Kidney epithelial cell (primary cell): ENCODE data around the gene GNAZ. TPM values are rescaled to one million over a fixed set of nuclear protein-coding genes. Genes with fewer than 3 reads are reported as not detected.

Experiments used
- DNase-seq: peaks from one replicate; pipeline ENCODE4 v3.0.0-alpha.2; 2010; ENCODE audit warnings: low read depth
- H3K27me3 ChIP-seq: 2 replicates; pipeline ENCODE4 v1.6.0; 2011; ENCODE audit warnings: low read length; ENCODE audit not compliant: control insufficient read depth, insufficient read depth
- H3K36me3 ChIP-seq: 2 replicates; pipeline ENCODE4 v1.5.1; 2011; ENCODE audit warnings: low read length; ENCODE audit not compliant: control insufficient read depth, insufficient read depth
- H3K4me3 ChIP-seq: 2 replicates; pipeline ENCODE4 v1.5.1; 2011; ENCODE audit warnings: low read depth, mild to moderate bottlenecking, control low read depth, low read length
- CTCF ChIP-seq: IDR thresholded peaks from 2 replicates; pipeline ENCODE4 v1.5.1; 2011; ENCODE audit warnings: mild to moderate bottlenecking, moderate library complexity, low read length, control low read depth, inconsistent platforms; ENCODE audit not compliant: insufficient read depth, poor library complexity, severe bottlenecking
- total RNA-seq: library from RNA; depleted of rRNA; stranded (reverse); fragments of >200 nt; gene quantifications from 2 replicates; pipeline ENCODE4 v1.2.3, GENCODE V29; 2015

Gene GNAZ
- total RNA-seq, 1 donor from 2014 or later = 9.2 TPM

DNA sequence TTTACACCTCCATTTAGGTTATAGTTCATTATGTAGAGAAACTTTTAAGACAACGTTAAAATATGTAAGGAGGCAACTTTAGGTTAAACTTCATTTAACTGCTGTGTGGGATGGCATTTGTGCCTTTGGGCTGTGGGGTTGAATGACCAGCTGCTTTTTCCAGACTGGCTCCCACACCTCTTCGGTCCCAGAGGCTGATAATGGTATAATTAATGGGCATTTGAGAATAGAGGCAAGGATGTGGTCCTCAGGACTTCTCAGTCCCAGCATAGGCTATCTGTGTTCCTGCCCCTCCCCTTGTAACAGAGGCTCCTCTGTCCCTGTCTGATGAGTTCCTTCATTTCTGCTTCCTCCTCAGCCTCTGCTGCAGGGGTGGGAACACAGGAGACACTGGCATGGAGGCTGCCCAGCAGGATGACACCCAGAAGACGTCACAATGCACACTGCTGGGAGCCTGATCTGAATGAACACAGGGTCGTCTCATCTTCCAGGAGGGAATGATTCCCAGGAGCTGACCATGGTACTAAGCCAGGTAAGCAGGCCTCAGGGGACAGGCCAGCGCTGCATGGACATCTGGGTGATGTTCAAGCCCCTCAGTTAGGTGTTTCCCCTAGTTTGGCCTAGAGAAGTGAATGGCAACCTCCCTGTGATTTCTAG is 17.1 kb upstream of the GNAZ start:
- TF ChIP-seq CTCF = no peak
- Histone ChIP-seq H3K27me3 (no peaks in the 10 kb centered on the region), H3K36me3 (no peaks in the 10 kb centered on the region), H3K4me3 (no peak overlapping the region)
- no peak for DNase-seq

DNA sequence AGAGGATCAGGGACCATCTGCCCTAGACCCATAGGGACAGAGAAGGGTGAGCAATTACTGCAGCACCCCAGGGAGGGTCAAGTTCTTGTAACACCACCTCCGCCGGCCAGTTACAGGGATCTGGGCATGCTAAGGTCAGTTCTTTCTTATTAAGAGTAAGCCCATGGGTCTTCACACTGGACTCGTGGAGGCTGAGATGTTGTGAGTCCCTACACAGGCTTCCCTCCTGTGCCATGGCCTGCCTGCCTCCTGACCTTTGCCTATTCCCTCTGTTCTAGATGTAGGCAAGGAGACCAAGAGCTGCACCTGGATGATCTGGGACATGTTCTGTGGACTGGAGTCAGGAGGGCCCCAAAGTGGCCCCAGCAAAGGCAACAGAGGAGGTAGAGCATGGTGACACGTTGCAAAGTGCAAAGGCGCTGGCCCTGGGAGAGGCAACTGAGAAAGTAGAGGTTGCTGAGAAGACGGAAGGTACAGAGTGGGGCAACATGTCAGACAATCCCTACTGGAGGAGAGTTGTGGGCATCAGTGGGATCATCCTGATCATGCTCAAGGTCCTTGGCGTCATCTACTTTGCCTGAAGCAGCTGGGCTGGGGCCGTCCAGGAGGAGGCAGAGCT is 16.3 kb upstream of the GNAZ start:
- no peak for TF ChIP-seq CTCF
- Histone ChIP-seq H3K27me3 (no peaks in the 10 kb centered on the region), H3K36me3 (no peaks in the 10 kb centered on the region), H3K4me3 (no peak overlapping the region)
- no peak for DNase-seq

DNA sequence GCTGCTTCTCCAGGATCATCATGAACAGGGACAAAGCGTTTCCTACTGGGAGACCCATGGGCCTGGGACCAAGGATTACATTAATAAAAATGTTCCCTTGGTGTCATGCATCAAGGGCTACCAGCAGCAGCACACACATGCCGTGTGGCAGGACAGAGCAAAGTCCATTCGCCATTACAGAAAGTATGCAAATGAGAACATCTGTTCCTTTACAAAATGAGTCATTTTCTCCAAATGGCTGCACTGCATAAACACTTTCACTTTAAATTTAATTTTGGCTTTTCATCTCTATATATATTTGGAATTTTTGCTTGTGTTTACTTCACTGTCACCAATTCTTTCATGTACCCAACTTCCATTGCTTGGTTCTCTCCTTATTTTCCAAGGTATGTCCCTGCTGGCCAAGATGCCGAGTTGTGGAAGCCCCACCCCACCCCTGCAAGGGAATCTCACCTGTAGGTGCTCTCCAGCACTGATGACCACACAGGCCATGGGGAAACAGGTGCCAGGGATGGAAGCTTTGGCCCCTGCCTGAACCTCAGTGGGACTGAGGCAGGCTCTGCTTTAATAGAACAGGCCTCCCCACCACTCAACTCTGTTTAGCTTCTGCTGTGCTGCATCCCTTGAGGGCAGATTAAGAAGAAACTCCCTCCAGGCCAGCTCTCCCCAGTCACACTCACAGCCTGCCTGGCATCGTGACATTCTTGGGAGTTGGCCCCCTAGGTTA is 15.6 kb upstream of the GNAZ start:
- Histone ChIP-seq H3K36me3 (no peaks in the 10 kb centered on the region), H3K27me3 (no peaks in the 10 kb centered on the region), H3K4me3 (no peak overlapping the region)
- TF ChIP-seq CTCF = no peak
- DNase-seq = no peak

- DNase-seq = no peak
- Histone ChIP-seq H3K4me3 (no peak overlapping the region), H3K27me3 (no peaks in the 10 kb centered on the region), H3K36me3 (no peaks in the 10 kb centered on the region)
- TF ChIP-seq CTCF = no peak
These were observed 14.7 kb upstream of the GNAZ start for GRCh38 chr22:23055449-23056179.

- TF ChIP-seq CTCF = no peak
These were observed 13.0 kb upstream of the GNAZ start for GRCh38 chr22:23057331-23057730.

More at GRCh38 chr22:23057331-23057730, 13.0 kb upstream of the GNAZ start:
- Histone ChIP-seq H3K36me3 (no peaks in the 10 kb centered on the region), H3K4me3 (no peak overlapping the region), H3K27me3 (no peaks in the 10 kb centered on the region)
- DNase-seq = no peak
